Ishikawa (cell line): ENCODE results near the gene RFNG.

ENCODE experiments used
- CEBPB ChIP-seq: IDR thresholded peaks from 2 replicates; pipeline ENCODE4 v1.6.1; 2012
- CREB1 ChIP-seq: IDR thresholded peaks from 2 replicates; pipeline ENCODE4 v1.6.1; 2012; ENCODE audit warnings: low read depth
- EGR1 ChIP-seq: IDR thresholded peaks from 2 replicates; pipeline ENCODE4 v1.6.1; 2012
- EP300 ChIP-seq: IDR thresholded peaks from 2 replicates; pipeline ENCODE4 v1.6.1; 2012; ENCODE audit warnings: borderline replicate concordance
- FOXM1 ChIP-seq: IDR thresholded peaks from 2 replicates; pipeline ENCODE4 v1.6.1; 2012; ENCODE audit warnings: low read depth, borderline replicate concordance
- MAX ChIP-seq: IDR thresholded peaks from 2 replicates; pipeline ENCODE4 v1.6.1; 2012
- NFIC ChIP-seq: IDR thresholded peaks from 2 replicates; pipeline ENCODE4 v1.6.1; 2012
- RAD21 ChIP-seq: IDR thresholded peaks from 2 replicates; pipeline ENCODE4 v1.6.1; 2012; ENCODE audit warnings: low read depth
- REST ChIP-seq: IDR thresholded peaks from 2 replicates; pipeline ENCODE4 v1.6.1; 2012; ENCODE audit warnings: low read depth, mild to moderate bottlenecking
- TAF1 ChIP-seq: IDR thresholded peaks from 2 replicates; pipeline ENCODE4 v1.6.1; 2012; ENCODE audit warnings: low read depth, mild to moderate bottlenecking
- TCF12 ChIP-seq: IDR thresholded peaks from 2 replicates; pipeline ENCODE4 v1.6.1; 2012; ENCODE audit warnings: low read depth
- TEAD4 ChIP-seq: IDR thresholded peaks from 2 replicates; pipeline ENCODE4 v1.6.1; 2012
- USF1 ChIP-seq: IDR thresholded peaks from 2 replicates; pipeline ENCODE4 v1.6.1; 2012
- YY1 ChIP-seq: IDR thresholded peaks from 2 replicates; pipeline ENCODE4 v1.6.1; 2012; ENCODE audit warnings: low read depth
- ZBTB7A ChIP-seq: IDR thresholded peaks from 2 replicates; pipeline ENCODE4 v1.6.1; 2012; ENCODE audit warnings: low read depth

Gene RFNG

GRCh38 chr17:82013772-82014321 lies 37.8 kb downstream of the RFNG start:
- TF ChIP-seq FOXM1 (no peak), CEBPB (no peak), EP300 (no peak)

- TF ChIP-seq EGR1 (no peak), TEAD4 (no peak)
These were observed 38.3 kb downstream of the RFNG start for GRCh38 chr17:82013341-82013740.

GRCh38 chr17:82012640-82013295 lies 38.8 kb downstream of the RFNG start:
- TF ChIP-seq EP300 (no peak), NFIC (no peak), TEAD4 (no peak), REST (no peak), TCF12 (no peak), ZBTB7A (no peak), CEBPB (no peak), EGR1 (no peak)

- TF ChIP-seq CEBPB = no peak
- no peak for TF ChIP-seq RAD21
- no peak for TF ChIP-seq EGR1
- no peak for TF ChIP-seq USF1
- TF ChIP-seq TEAD4 = no peak
- no peak for TF ChIP-seq TAF1
- no peak for TF ChIP-seq TCF12
- no peak for TF ChIP-seq FOXM1
- TF ChIP-seq EP300 = no peak
- no peak for TF ChIP-seq REST
- no peak for TF ChIP-seq ZBTB7A
- TF ChIP-seq CREB1 = no peak
- TF ChIP-seq NFIC = no peak
- TF ChIP-seq YY1 = no peak
- no peak for TF ChIP-seq MAX
These were observed 39.4 kb downstream of the RFNG start for GRCh38 chr17:82012261-82012639.

- no peak for TF ChIP-seq TCF12
- no peak for TF ChIP-seq TAF1
- TF ChIP-seq EP300 = no peak
- no peak for TF ChIP-seq TEAD4
- TF ChIP-seq ZBTB7A = no peak
- TF ChIP-seq FOXM1 = no peak
- no peak for TF ChIP-seq USF1
- no peak for TF ChIP-seq REST
- TF ChIP-seq MAX = no peak
- no peak for TF ChIP-seq NFIC
- no peak for TF ChIP-seq EGR1
- TF ChIP-seq RAD21 = no peak
These were observed 39.9 kb downstream of the RFNG start for GRCh38 chr17:82011617-82012187.
